B cell (primary cell): ENCODE data around the gene LGI1. TPM values are rescaled to one million over a fixed set of nuclear protein-coding genes. Genes with fewer than 3 reads are reported as not detected.

Experiments
- ATAC-seq: fragments of 200-7000 bp; cut with Tn5 transposase; one replicate; pipeline ENCODE4 v1.10.0; 2021; ENCODE audit warnings: low read depth, mild to moderate bottlenecking, moderate number of reproducible peaks, moderate library complexity
- CTCF ChIA-PET: fragments of 350-600 bp; sonication (Branson Sonifier 250); formaldehyde crosslinking; loops from one replicate; lab custom pipeline; 2021; ENCODE audit warnings: antibody characterized with exemption, inconsistent platforms; lab: Charles Lee
- POLR2A ChIA-PET: fragments of 350-600 bp; sonication (Branson Sonifier 250); formaldehyde crosslinking; loops from one replicate; lab custom pipeline; 2021; ENCODE audit warnings: antibody characterized with exemption; lab: Charles Lee
- DNase-seq: peaks from one replicate; pipeline ENCODE4 v3.0.0; 2013
- H2AFZ ChIP-seq: 2 replicates; pipeline ENCODE4 v1.6.1; 2012; ENCODE audit warnings: mild to moderate bottlenecking, low read depth, low read length; ENCODE audit not compliant: insufficient read depth, poor library complexity, severe bottlenecking
- H3K27ac ChIP-seq, 2 donors: 1 replicate in 1 of 2; 2 replicates in 1 of 2; pipeline ENCODE4 v1.5.1; 2012 to 2013; ENCODE audit warnings: low read length in 2 of 2, mild to moderate bottlenecking in 2 of 2, moderate library complexity in 1 of 2
- H3K27me3 ChIP-seq, 4 experiments: fragments of 200-600 bp in 1 of 4; sonication (generic) in 1 of 4; replicated peaks in 1 of 4; 1 replicate in 2 of 4; 2 replicates in 2 of 4; pipeline versions ENCODE4 v1.6.1 to v1.7.0; 2013 to 2016; ENCODE audit warnings: low read length in 3 of 4, mild to moderate bottlenecking in 2 of 4, mixed read lengths in 1 of 4, moderate library complexity in 1 of 4; ENCODE audit not compliant: insufficient read depth in 4 of 4, control insufficient read depth in 3 of 4; ENCODE audit errors: control extremely low read depth in 1 of 4
- H3K36me3 ChIP-seq, 2 experiments: replicated peaks in 1 of 2; 1 replicate in 1 of 2; 2 replicates in 1 of 2; pipeline versions ENCODE4 v1.6.1 to v1.7.1; 2013; ENCODE audit warnings: low read length in 1 of 2; ENCODE audit not compliant: insufficient read depth in 2 of 2, control insufficient read depth in 1 of 2; ENCODE audit errors: control extremely low read depth in 1 of 2, extremely low read depth in 1 of 2
- H3K4me1 ChIP-seq, 2 donors: fragments of 200-600 bp in 1 of 2; sonication (generic) in 1 of 2; 1 replicate in 1 of 2; 2 replicates in 1 of 2; pipeline versions ENCODE4 v1.5.1 to v1.6.1; 2013 to 2017; ENCODE audit warnings: low read length in 2 of 2; ENCODE audit not compliant: control insufficient read depth in 2 of 2, insufficient read depth in 2 of 2
- H3K4me2 ChIP-seq: replicated peaks from 2 replicates; pipeline ENCODE3; 2012; ENCODE audit warnings: mild to moderate bottlenecking, low read depth, low read length; ENCODE audit not compliant: poor library complexity, severe bottlenecking
- H3K4me3 ChIP-seq, 5 experiments: fragments of 200-600 bp in 1 of 5; sonication (generic) in 1 of 5; 1 replicate in 3 of 5; 2 replicates in 2 of 5; pipeline versions ENCODE4 v1.5.1 to v1.7.0; 2011 to 2016; ENCODE audit warnings: low read length in 4 of 5, mild to moderate bottlenecking in 4 of 5, low read depth in 2 of 5, control low read depth in 1 of 5, moderate library complexity in 1 of 5; ENCODE audit not compliant: insufficient read depth in 1 of 5; ENCODE audit errors: control extremely low read depth in 1 of 5, extremely low read depth in 1 of 5
- H3K79me2 ChIP-seq: fragments of 200-600 bp; sonication (generic); one replicate; pipeline ENCODE4 v1.6.0; 2016; ENCODE audit warnings: low read length; ENCODE audit not compliant: control insufficient read depth, insufficient read depth
- H3K9ac ChIP-seq: fragments of 200-600 bp; sonication (generic); 2 replicates; pipeline ENCODE4 v1.6.1; 2017; ENCODE audit warnings: mild to moderate bottlenecking, low read length, moderate library complexity
- H3K9me3 ChIP-seq, 3 donors: one replicate each; pipeline versions ENCODE4 v1.6.1 to v1.7.1; 2013; ENCODE audit warnings: low read length in 2 of 3; ENCODE audit not compliant: control insufficient read depth in 2 of 3, insufficient read depth in 1 of 3; ENCODE audit errors: control extremely low read depth in 1 of 3
- H4K20me1 ChIP-seq: 2 replicates; pipeline ENCODE4 v1.6.0; 2012; ENCODE audit warnings: mild to moderate bottlenecking, low read length; ENCODE audit not compliant: insufficient read depth, control insufficient read depth, poor library complexity, severe bottlenecking
- H3K27ac Mint-ChIP-seq: one replicate; pipeline ENCODE4 v1.8.0; 2021; ENCODE audit warnings: mixed read lengths
- H3K27me3 Mint-ChIP-seq: one replicate; pipeline ENCODE4 v1.8.0; 2021; ENCODE audit warnings: mixed read lengths
- H3K4me1 Mint-ChIP-seq: one replicate; pipeline ENCODE4 v1.8.0; 2021; ENCODE audit warnings: mixed read lengths
- H3K4me3 Mint-ChIP-seq: one replicate; pipeline ENCODE4 v1.8.0; 2021; ENCODE audit warnings: mixed read lengths
- H3K9me3 Mint-ChIP-seq: one replicate; pipeline ENCODE4 v1.8.0; 2022; ENCODE audit warnings: mixed read lengths; ENCODE audit not compliant: insufficient read depth
- EZH2 ChIP-seq: IDR thresholded peaks from 2 replicates; pipeline ENCODE4 v1.6.1; 2012; ENCODE audit warnings: borderline replicate concordance, low read depth, mild to moderate bottlenecking, moderate library complexity, low read length; ENCODE audit not compliant: insufficient read depth, poor library complexity, severe bottlenecking
- WGBS: methylation state at CpG from one replicate; pipeline ENCODE4 v1.1.5; 2013; ENCODE audit warnings: missing lambda C conversion rate; ENCODE audit not compliant: insufficient coverage; 5-methylcytosine and 5-hydroxymethylcytosine counted together
- intact Hi-C: fragments of 100-400 bp; cut with micrococcal nuclease; formaldehyde crosslinking; loops from one replicate; pipeline ENCODE4 v1.10.0; 2022
- polyA plus RNA-seq: library from polyadenylated mRNA; depleted of rRNA; stranded (reverse); fragments of >200 nt; gene quantifications from 2 replicates; pipeline ENCODE4 v1.2.3, GENCODE V29; 2012
- total RNA-seq, 2 donors: library from RNA; stranded (reverse); fragments of 120-200 nt in 1 of 2; gene quantifications; 1 replicate in 1 of 2; 2 replicates in 1 of 2; pipeline versions ENCODE4 v1.2.3 to v1.2.4, GENCODE V29; 2013 to 2022
- TF ChIP-seq, protein P1 (sequence below): fragments of 200-600 bp; IDR thresholded peaks from one replicate; pipeline ENCODE4 v1.8.0; 2022; ENCODE audit warnings: antibody characterized with exemption, mild to moderate bottlenecking

The LGI1 gene
- total and polyA plus RNA-seq, 2 donors (not counting 1 experiment from before 2014, with no cell fraction given), result not detected

DNA sequence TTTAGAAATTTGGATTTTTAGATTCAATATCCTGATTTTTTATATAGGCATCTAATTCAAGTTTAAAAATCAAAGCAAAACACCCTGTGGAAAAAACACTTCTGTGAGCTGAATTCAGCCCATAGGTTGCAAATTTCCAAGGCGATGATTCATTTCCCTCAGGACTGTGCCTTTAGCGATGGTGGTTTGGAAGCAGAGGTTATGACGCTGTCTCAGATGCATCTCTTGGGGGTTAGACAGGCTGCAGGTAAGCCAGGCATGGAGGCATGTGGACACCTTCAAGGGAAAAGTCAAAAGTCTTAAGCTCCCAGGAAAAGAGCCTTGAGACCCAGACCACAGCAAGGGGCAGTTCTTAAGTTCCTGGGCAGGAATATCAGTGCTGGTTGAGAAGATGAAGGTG is 45.8 kb upstream of the LGI1 start:
- H3K27me3 ChIP-seq, result no peaks in the 10 kb centered on the region
- no peaks in the 10 kb centered on the region for H3K4me1 ChIP-seq
- Mint-ChIP-seq H3K27ac (no peak overlapping the region), H3K27me3 (peaks cover 8% of the 10 kb centered on the region), H3K4me3 (no peak overlapping the region), H3K9me3 (no peaks in the 10 kb centered on the region), H3K4me1 (peaks cover 8% of the 10 kb centered on the region)
- H2AFZ ChIP-seq, result no peak overlapping the region
- H3K4me2 ChIP-seq, result no peak overlapping the region
- DNase-seq, result no peak
- intact Hi-C loops, result no loop called here
- no peaks in the 10 kb centered on the region for H3K79me2 ChIP-seq
- ChIA-PET CTCF (no interaction called here), POLR2A (no interaction called here)
- no peaks in the 10 kb centered on the region for H3K9me3 ChIP-seq
- no peaks in the 10 kb centered on the region for H4K20me1 ChIP-seq
- H3K27ac ChIP-seq, result no peak overlapping the region
- no peak overlapping the region for H3K4me3 ChIP-seq
- ATAC-seq, result no peak
- WGBS, result 78% methylated on average over 3 of the region's 3 CpGs
- no peak for TF ChIP-seq EZH2
- TF ChIP-seq, protein P1, sequence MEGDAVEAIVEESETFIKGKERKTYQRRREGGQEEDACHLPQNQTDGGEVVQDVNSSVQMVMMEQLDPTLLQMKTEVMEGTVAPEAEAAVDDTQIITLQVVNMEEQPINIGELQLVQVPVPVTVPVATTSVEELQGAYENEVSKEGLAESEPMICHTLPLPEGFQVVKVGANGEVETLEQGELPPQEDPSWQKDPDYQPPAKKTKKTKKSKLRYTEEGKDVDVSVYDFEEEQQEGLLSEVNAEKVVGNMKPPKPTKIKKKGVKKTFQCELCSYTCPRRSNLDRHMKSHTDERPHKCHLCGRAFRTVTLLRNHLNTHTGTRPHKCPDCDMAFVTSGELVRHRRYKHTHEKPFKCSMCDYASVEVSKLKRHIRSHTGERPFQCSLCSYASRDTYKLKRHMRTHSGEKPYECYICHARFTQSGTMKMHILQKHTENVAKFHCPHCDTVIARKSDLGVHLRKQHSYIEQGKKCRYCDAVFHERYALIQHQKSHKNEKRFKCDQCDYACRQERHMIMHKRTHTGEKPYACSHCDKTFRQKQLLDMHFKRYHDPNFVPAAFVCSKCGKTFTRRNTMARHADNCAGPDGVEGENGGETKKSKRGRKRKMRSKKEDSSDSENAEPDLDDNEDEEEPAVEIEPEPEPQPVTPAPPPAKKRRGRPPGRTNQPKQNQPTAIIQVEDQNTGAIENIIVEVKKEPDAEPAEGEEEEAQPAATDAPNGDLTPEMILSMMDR, result no peak
- no peak overlapping the region for H3K9ac ChIP-seq
- H3K36me3 ChIP-seq, result no peaks in the 10 kb centered on the region

DNA sequence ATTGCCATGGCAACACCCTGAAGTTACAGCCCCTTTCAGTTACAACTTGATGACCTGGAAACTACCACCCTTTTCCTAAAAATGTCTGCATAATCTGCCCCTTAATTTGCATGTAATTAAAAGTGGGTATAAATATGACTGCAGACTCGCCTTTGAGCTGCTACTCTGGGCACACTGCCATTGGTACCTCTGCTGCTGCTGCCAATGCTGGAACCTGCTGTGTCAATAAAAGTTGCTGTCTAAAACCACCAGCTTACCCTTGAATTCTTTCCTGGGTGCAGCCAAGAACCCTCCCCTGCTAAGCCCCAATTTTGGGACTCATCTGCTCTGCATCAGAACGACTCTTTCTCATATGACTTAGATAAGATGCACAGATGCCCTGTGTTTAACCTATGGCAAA is 45.1 kb upstream of the LGI1 start:
- ATAC-seq, result no peak
- no peak for TF ChIP-seq EZH2
- TF ChIP-seq, protein P1, result no peak
- POLR2A ChIA-PET, result no interaction called here

More for the DNA sequence above, 45.1 kb upstream of the LGI1 start:
- Histone ChIP-seq H3K79me2 (no peaks in the 10 kb centered on the region), H3K9me3 (no peaks in the 10 kb centered on the region), H3K9ac (no peak overlapping the region), H3K27ac (no peak overlapping the region), H3K4me1 (no peaks in the 10 kb centered on the region), H3K36me3 (no peaks in the 10 kb centered on the region), H3K27me3 (no peaks in the 10 kb centered on the region), H3K4me3 (no peak overlapping the region), H4K20me1 (no peaks in the 10 kb centered on the region), H3K4me2 (no peak overlapping the region), H2AFZ (no peak overlapping the region)
- WGBS, result 83% methylated on average over 2 of the region's 2 CpGs
- Mint-ChIP-seq H3K4me1 (peaks cover 8% of the 10 kb centered on the region), H3K27ac (no peak overlapping the region), H3K9me3 (no peaks in the 10 kb centered on the region), H3K27me3 (peaks cover 8% of the 10 kb centered on the region), H3K4me3 (no peak overlapping the region)
- DNase-seq, result no peak
- CTCF ChIA-PET, result interaction anchor here (2.1 kb wide), 1 partner anchor 10 kb away, joined by 5 read pairs; the partner anchor contains the start of gene FRA10AC1
- intact Hi-C loops, result no loop called here
